CD4-positive, alpha-beta memory T cell (primary cell): ENCODE results near the gene VWA5A. TPM values are rescaled to one million over a fixed set of nuclear protein-coding genes. Genes with fewer than 3 reads are reported as not detected.

Experiments used
- CTCF ChIA-PET: fragments of 350-600 bp; sonication (Branson Sonifier 250); formaldehyde crosslinking; loops from one replicate; lab custom pipeline; 2021; ENCODE audit warnings: inconsistent platforms; ENCODE audit not compliant: partially characterized antibody; lab: Charles Lee
- POLR2A ChIA-PET: fragments of 350-600 bp; sonication (Branson Sonifier 250); formaldehyde crosslinking; loops from one replicate; lab custom pipeline; 2021; ENCODE audit not compliant: partially characterized antibody; lab: Charles Lee
- DNase-seq, 5 donors: peaks; one replicate each; pipeline versions ENCODE4 v3.0.0 to v3.0.0-alpha.2; 2020 to 2022; ENCODE audit warnings: mixed read lengths in 1 of 5
- H3K27ac ChIP-seq: one replicate; pipeline ENCODE4 v1.7.0; 2013; ENCODE audit warnings: low read depth, low read length
- H3K27me3 ChIP-seq: 2 replicates; pipeline ENCODE4 v1.7.0; 2013; ENCODE audit warnings: mild to moderate bottlenecking, low read length, moderate library complexity; ENCODE audit not compliant: insufficient read depth
- H3K36me3 ChIP-seq: 2 replicates; pipeline ENCODE4 v1.7.0; 2013; ENCODE audit warnings: mild to moderate bottlenecking, low read length, moderate library complexity; ENCODE audit not compliant: insufficient read depth
- H3K4me1 ChIP-seq: 2 replicates; pipeline ENCODE4 v1.7.0; 2013; ENCODE audit warnings: mild to moderate bottlenecking, low read length, moderate library complexity; ENCODE audit not compliant: insufficient read depth
- H3K4me3 ChIP-seq, 2 donors: one replicate each; pipeline ENCODE4 v1.7.0; 2013; ENCODE audit warnings: low read length in 2 of 2, mild to moderate bottlenecking in 1 of 2
- H3K9me3 ChIP-seq, 2 donors: one replicate each; pipeline ENCODE4 v1.7.0; 2013; ENCODE audit warnings: low read length in 2 of 2, control low read depth in 1 of 2; ENCODE audit not compliant: control insufficient read depth in 1 of 2
- H3K27ac Mint-ChIP-seq, 7 donors: one replicate each; pipeline ENCODE4 v1.8.0; 2020 to 2021; ENCODE audit warnings: mixed read lengths in 7 of 7, mild to moderate bottlenecking in 6 of 7, inconsistent platforms in 3 of 7, moderate library complexity in 3 of 7
- H3K27me3 Mint-ChIP-seq, 2 donors: one replicate each; pipeline ENCODE4 v1.8.0; 2020 to 2021; ENCODE audit warnings: mixed read lengths in 2 of 2
- H3K36me3 Mint-ChIP-seq, 2 donors: one replicate each; pipeline ENCODE4 v1.8.0; 2020 to 2021; ENCODE audit warnings: mixed read lengths in 2 of 2, inconsistent platforms in 1 of 2, mild to moderate bottlenecking in 1 of 2
- H3K4me1 Mint-ChIP-seq, 4 donors: one replicate each; pipeline ENCODE4 v1.8.0; 2020 to 2021; ENCODE audit warnings: mixed read lengths in 4 of 4, mild to moderate bottlenecking in 1 of 4
- H3K4me3 Mint-ChIP-seq, 8 donors: one replicate each; pipeline ENCODE4 v1.8.0; 2020 to 2021; ENCODE audit warnings: mixed read lengths in 8 of 8, mild to moderate bottlenecking in 7 of 8, moderate library complexity in 6 of 8, inconsistent platforms in 3 of 8
- H3K9me3 Mint-ChIP-seq, 8 donors: one replicate each; pipeline ENCODE4 v1.8.0; 2020 to 2021; ENCODE audit warnings: mixed read lengths in 8 of 8, mild to moderate bottlenecking in 5 of 8, inconsistent platforms in 3 of 8, moderate library complexity in 1 of 8
- intact Hi-C: fragments of 100-400 bp; cut with micrococcal nuclease; formaldehyde crosslinking; loops from one replicate; pipeline ENCODE4 v1.15.1; 2023
- polyA plus RNA-seq, 2 donors: library from polyadenylated mRNA; unstranded; fragments of 300-500 nt; fragmentation: Illumina TruSeq; gene quantifications; one replicate each; pipeline ENCODE4 v1.2.3, GENCODE V29; 2021
- total RNA-seq, 2 experiments: library from RNA; stranded (reverse); gene quantifications; one replicate each; pipeline ENCODE4 v1.2.3, GENCODE V29; 2021

VWA5A gene, protein sequence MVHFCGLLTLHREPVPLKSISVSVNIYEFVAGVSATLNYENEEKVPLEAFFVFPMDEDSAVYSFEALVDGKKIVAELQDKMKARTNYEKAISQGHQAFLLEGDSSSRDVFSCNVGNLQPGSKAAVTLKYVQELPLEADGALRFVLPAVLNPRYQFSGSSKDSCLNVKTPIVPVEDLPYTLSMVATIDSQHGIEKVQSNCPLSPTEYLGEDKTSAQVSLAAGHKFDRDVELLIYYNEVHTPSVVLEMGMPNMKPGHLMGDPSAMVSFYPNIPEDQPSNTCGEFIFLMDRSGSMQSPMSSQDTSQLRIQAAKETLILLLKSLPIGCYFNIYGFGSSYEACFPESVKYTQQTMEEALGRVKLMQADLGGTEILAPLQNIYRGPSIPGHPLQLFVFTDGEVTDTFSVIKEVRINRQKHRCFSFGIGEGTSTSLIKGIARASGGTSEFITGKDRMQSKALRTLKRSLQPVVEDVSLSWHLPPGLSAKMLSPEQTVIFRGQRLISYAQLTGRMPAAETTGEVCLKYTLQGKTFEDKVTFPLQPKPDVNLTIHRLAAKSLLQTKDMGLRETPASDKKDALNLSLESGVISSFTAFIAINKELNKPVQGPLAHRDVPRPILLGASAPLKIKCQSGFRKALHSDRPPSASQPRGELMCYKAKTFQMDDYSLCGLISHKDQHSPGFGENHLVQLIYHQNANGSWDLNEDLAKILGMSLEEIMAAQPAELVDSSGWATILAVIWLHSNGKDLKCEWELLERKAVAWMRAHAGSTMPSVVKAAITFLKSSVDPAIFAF
- total RNA-seq = 1 to 10 TPM; 6.4 to 7.2 TPM
- 10 to 100 TPM in 1 of 2 donors, 1 to 10 TPM in 1; 8.3 to 12.3 TPM for polyA plus RNA-seq

DNA sequence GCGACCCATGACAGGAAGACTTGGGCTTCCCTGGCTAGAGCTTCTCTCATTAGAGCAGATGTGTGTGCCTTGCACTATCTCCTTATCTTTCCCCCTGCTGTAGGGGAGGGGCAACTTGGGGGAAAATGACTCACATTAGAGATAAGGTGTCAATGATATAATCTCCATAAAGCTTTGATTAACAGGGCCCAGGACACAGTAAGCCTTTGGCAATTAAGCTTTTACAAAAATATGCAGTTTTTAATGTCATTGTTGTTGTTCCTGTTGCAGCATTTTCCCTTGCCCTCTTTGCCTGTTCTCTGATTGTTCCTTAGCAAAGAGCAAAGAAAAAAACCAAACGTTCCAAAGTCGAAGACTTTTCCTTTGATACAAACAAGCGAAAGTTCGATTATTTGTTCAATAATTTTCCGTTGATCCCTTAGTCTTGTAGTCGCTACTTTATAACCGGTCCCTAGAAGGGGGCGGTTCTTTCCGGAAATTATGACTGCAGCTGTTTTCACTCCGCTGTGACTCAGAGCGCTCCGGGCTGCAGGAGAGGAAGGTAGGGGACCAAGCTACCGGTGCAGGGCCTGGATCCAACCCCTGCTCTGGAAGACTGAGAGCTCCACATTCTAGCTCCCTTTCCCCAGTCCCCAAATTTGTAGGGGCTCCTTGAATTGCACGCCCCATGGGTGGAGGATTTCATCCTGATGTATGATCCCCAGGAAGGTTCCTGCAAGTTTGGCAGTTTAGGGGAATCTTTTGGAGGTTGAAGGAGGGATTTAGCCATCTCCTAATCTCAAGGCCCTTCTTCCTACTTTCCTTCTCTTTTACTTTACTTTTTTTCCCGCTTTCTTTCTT, at the start of gene VWA5A:
TSS of gene VWA5A (plus strand) at position 509 of the 840 bp plus-strand sequence. CDS start 2,062 bp downstream, outside the sequence.
- Histone ChIP-seq H3K36me3 (no peaks in the 10 kb centered on the region), H3K9me3 (no peaks in the 10 kb centered on the region), H3K4me3 (peak within 1 kb of the TSS; percentile 70 to 75), H3K27ac (peak within 1 kb of the TSS; percentile 2), H3K27me3 (no peaks in the 10 kb centered on the region), H3K4me1 (peaks cover 12% of the 10 kb centered on the region)
- H3K27ac Mint-ChIP-seq = peak within 1 kb of the TSS; percentile 43 to 91 (median 76)
- ChIA-PET POLR2A (interaction anchor here (1.4 kb wide), 1 partner anchor 508 kb away, joined by 4 read pairs; the partner anchor contains the start of gene TBRG1), CTCF (interaction anchor here (1.1 to 1.3 kb wide), 3 partner anchors 10 to 44 kb away, joined by 3 to 4 read pairs (median 3); no protein-coding TSS in a partner anchor)
- H3K36me3 Mint-ChIP-seq = peaks cover 18 to 24% of the 10 kb centered on the region in 2 donors
- H3K9me3 Mint-ChIP-seq = no peaks in the 10 kb centered on the region
- H3K27me3 Mint-ChIP-seq = peaks cover 3 to 8% of the 10 kb centered on the region in 2 donors
- peaks cover 7 to 33% (median 18%) of the 10 kb centered on the region in 4 donors for H3K4me1 Mint-ChIP-seq
- H3K4me3 Mint-ChIP-seq = peak within 1 kb of the TSS; percentile 87 to 96 (median 90)
- DNase-seq = peak; percentile 53 to 71 (median 62)
- intact Hi-C loops = loop anchor here (10.0 kb wide), 1 partner anchor 370 kb away; the partner anchor contains the start of gene ZNF202

DNA sequence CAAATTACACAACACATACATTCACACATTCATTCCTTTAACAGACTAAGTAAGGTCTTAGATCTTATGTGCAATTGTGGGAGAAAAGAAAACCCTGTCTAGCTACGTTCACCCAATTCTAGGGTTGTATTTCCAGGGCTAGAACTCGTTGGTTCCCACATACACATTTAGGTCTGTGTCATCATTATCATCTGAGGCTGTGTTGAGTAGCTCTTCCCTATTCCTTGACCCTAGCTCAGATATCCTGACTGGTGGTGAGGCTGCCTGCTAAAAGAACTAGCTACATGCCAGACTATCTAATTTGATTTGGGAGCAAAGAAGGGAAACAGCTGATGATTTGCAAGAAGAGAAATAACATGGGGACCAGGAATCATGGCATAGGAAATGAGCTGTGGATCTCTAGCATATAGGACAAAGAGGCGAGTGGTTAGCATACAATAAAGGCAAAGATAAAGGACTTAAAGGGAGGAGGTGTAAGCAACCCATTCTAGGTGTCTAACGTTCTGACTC, 46.6 kb upstream of the VWA5A start:
- Mint-ChIP-seq H3K27ac (no peak overlapping the region), H3K4me3 (no peak overlapping the region), H3K36me3 (no peaks in the 10 kb centered on the region), H3K9me3 (peaks cover 0 to 6% (median 0%) of the 10 kb centered on the region in 8 donors), H3K27me3 (peaks cover 15 to 31% of the 10 kb centered on the region in 2 donors), H3K4me1 (peaks cover 0 to 5% (median 1%) of the 10 kb centered on the region in 4 donors)
- no peak for DNase-seq
- ChIA-PET POLR2A (no interaction called here), CTCF (interaction anchor here (0.6 to 3.8 kb wide), 9 partner anchors 6 to 521 kb away, joined by 3 to 23 read pairs (median 6); no protein-coding TSS in a partner anchor)
- Histone ChIP-seq H3K27me3 (peaks cover 8% of the 10 kb centered on the region), H3K27ac (no peak overlapping the region), H3K4me1 (no peaks in the 10 kb centered on the region), H3K4me3 (no peak overlapping the region), H3K36me3 (no peaks in the 10 kb centered on the region), H3K9me3 (no peaks in the 10 kb centered on the region)
- intact Hi-C loops = no loop called here

DNA sequence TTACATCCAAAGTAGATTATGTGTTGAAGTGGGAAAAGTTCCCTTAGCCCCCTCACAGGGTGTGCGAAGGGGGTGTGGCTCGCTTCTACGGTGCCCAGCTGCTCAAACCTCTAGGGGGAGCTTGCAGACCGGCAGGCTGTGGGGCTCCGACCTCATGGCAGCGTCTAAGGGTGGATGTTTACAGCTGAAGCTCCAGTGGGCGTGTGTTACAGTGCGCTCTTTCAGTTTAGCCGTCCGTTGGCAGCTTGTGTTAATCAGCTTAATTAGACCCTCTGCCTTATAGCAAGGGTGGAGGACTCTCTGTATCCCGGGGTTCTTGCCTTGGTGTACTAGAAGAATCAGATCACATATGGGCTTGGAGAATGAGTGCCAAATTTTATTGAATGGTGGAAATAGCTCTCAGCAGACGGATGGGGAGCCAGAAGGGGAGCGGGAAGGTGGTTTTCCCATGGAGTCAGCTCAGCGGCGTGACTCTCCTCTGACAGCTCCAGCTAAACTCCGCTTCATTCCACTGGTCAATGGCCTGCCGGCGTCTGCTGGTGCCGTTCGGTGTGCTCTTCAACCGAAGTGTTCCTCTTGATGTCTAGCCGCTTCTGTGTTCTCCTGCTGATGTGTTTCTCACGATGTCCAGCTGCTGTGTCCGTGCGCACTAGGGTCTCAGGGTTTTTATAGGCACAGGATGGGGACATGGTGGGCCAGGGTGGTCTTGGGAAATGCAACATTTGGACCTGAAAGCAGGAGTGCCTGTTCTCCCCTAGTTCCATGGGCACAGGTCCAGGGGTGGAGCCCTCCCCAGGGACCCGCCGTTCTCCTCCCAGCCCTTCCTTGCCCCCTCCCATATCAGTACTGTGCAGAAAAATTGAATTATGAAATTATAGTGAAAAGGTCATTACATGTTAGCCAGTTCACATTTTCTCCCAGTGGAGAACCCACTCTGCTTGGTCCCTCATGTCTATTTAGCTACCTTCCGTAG, 45.5 kb upstream of the VWA5A start:
- Histone ChIP-seq H3K9me3 (no peaks in the 10 kb centered on the region), H3K4me1 (no peaks in the 10 kb centered on the region), H3K36me3 (no peaks in the 10 kb centered on the region), H3K4me3 (no peak overlapping the region), H3K27ac (no peak overlapping the region), H3K27me3 (peaks cover 8% of the 10 kb centered on the region)
- POLR2A ChIA-PET = no interaction called here
- Mint-ChIP-seq H3K9me3 (no peaks in the 10 kb centered on the region), H3K4me1 (peaks cover 0 to 5% (median 1%) of the 10 kb centered on the region in 4 donors), H3K36me3 (no peaks in the 10 kb centered on the region), H3K27ac (no peak overlapping the region), H3K27me3 (peaks cover 14 to 32% of the 10 kb centered on the region in 2 donors), H3K4me3 (peak overlapping the region in 1 of 8 donors; percentile 17)
- intact Hi-C loops = no loop called here
- DNase-seq = peak in 3 of 5 donors; percentile 12 to 18 (median 12)
- CTCF ChIA-PET = interaction anchor here (0.7 to 3.8 kb wide), 12 partner anchors 7 to 516 kb away, joined by 3 to 23 read pairs (median 4); no protein-coding TSS in a partner anchor

DNA sequence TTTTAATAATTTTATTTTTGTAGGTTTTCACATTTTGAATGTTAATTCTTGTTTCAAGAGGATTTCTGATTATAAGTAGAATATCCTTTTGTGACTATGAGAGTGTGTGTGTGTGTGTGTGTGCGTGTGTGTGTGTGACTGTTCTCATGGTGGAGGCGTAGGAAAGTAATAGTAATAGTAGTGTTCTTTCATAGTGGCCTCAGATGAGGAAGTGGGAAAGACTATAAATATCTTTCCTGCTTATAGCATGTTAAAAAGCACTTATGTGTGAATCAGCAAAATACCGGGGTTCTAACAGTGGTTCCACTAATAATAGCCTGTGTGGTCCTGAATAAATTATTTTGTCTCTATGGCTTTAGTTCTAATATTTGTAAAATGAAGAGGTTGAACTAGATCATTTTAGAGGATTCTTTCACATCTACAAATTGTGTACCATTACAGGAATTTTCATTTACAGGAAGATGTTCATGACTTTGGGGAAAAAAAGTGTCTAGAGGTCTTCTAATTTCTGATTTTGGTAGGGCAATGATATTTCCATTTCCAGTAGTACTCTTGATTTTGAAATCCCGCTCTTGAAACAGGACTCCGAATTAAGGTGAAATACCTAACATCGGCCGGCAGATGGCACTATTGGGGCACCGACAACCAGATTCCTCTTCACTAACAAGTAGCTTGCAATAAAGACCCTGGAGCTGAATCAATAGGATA, 44.2 kb upstream of the VWA5A start:
- Histone ChIP-seq H3K4me1 (peaks cover 3% of the 10 kb centered on the region), H3K36me3 (no peaks in the 10 kb centered on the region), H3K27me3 (peaks cover 8% of the 10 kb centered on the region), H3K4me3 (no peak overlapping the region), H3K27ac (no peak overlapping the region), H3K9me3 (no peaks in the 10 kb centered on the region)
- H3K27me3 Mint-ChIP-seq = peaks cover 16 to 32% of the 10 kb centered on the region in 2 donors
- ChIA-PET POLR2A (no interaction called here), CTCF (interaction anchor here (0.8 to 3.8 kb wide), 18 partner anchors 9 to 515 kb away, joined by 3 to 32 read pairs (median 4); partner anchors contain the start of gene VWA5A)
- H3K4me3 Mint-ChIP-seq = no peak overlapping the region
- H3K9me3 Mint-ChIP-seq = no peaks in the 10 kb centered on the region
- no peaks in the 10 kb centered on the region for H3K36me3 Mint-ChIP-seq
- peaks cover 0 to 5% (median 1%) of the 10 kb centered on the region in 4 donors for H3K4me1 Mint-ChIP-seq
- peak; percentile 44 to 60 (median 51) for DNase-seq
- H3K27ac Mint-ChIP-seq = no peak overlapping the region
- intact Hi-C loops = no loop called here

DNA sequence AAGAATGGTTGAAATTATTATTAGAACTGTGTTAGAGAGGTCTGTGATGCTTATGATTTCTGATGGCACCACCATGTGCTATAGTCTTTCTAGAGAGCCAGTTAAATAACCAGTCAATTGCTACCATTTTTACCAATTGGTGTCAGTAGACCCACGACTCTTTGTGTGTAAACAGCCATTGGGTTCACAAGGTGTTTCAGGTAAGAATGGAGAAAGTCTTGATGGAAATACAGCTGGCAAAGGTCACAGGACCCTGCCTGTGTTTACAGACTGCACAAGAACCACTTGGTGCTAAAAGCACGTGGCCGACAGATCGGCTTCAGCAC, 43.7 kb upstream of the VWA5A start:
- Histone ChIP-seq H3K36me3 (no peaks in the 10 kb centered on the region), H3K27me3 (peaks cover 8% of the 10 kb centered on the region), H3K4me3 (no peak overlapping the region), H3K4me1 (peaks cover 7% of the 10 kb centered on the region), H3K9me3 (no peaks in the 10 kb centered on the region), H3K27ac (no peak overlapping the region)
- H3K4me1 Mint-ChIP-seq = peaks cover 5 to 8% (median 5%) of the 10 kb centered on the region in 4 donors
- H3K4me3 Mint-ChIP-seq = no peak overlapping the region
- peaks cover 19 to 36% of the 10 kb centered on the region in 2 donors for H3K27me3 Mint-ChIP-seq
- H3K27ac Mint-ChIP-seq = no peak overlapping the region
- H3K36me3 Mint-ChIP-seq = no peaks in the 10 kb centered on the region
- intact Hi-C loops = no loop called here
- CTCF ChIA-PET = interaction anchor here (0.8 to 3.6 kb wide), 17 partner anchors 8 to 514 kb away, joined by 3 to 32 read pairs (median 4); partner anchors contain the start of gene VWA5A
- POLR2A ChIA-PET = no interaction called here
- DNase-seq = no peak
- no peaks in the 10 kb centered on the region for H3K9me3 Mint-ChIP-seq
